Adrenal gland (tissue), 5 donors: ENCODE measurements around the gene HSFX2.
"Not testable (repeated sequence)": the region's sequence is repeated elsewhere in the genome, so short reads cannot be mapped to it uniquely, and the experiment has no call there.

Source experiments
- CTCF ChIP-seq, 6 experiments: fragments of 450-650 bp in 4 of 6; fragments of 200-600 bp in 2 of 6; sonication (generic) in 1 of 6; IDR thresholded peaks; 1 replicate in 5 of 6; 2 replicates in 1 of 6; pipeline versions ENCODE4 v1.5.1 to v1.8.0; 2016 to 2021; ENCODE audit warnings: antibody characterized with exemption in 6 of 6, mild to moderate bottlenecking in 2 of 6, moderate library complexity in 1 of 6
- POLR2A ChIP-seq, 2 donors: fragments of 450-650 bp; IDR thresholded peaks; one replicate each; pipeline ENCODE4 v1.6.1; 2017; ENCODE audit warnings: antibody characterized with exemption in 2 of 2, mild to moderate bottlenecking in 2 of 2, moderate library complexity in 1 of 2
- donor health status: DM: no; HTN: no; CAD: no.

- not testable (repeated sequence) for TF ChIP-seq CTCF, POLR2A (IDR thresholded peaks at IDR 0.05)
These were observed 44.7 kb downstream of the HSFX2 start for GRCh38 chrX:149550454-149550853.
